ENCODE measurements around the gene PDGFC. TPM values are rescaled to one million over a fixed set of nuclear protein-coding genes. Genes with fewer than 3 reads are reported as not detected.

Gene PDGFC
- total and polyA plus RNA-seq, 2 of the 13 experiments (the other 11 are each of a cell fraction or from before 2014, with no cell fraction given), result 4.6 to 9.1 TPM

- TF ChIP-seq ZNF646 (CRISPR knock-in tag; IDR thresholded peaks at IDR 0.05) (no peak), HNRNPUL1 (IDR thresholded peaks at IDR 0.05; ENCODE audit: low read depth, low read length) (no peak), SMAD9 (CRISPR knock-in tag; IDR thresholded peaks at IDR 0.05) (no peak), CCDC6 (CRISPR knock-in tag; IDR thresholded peaks at IDR 0.05) (no peak), ZNF790 (CRISPR knock-in tag; IDR thresholded peaks at IDR 0.05; ENCODE audit: borderline replicate concordance) (no peak), HMGA1 (CRISPR knock-in tag; conservative IDR thresholded peaks at IDR 0.05) (no peak), ZNF749 (CRISPR knock-in tag; IDR thresholded peaks at IDR 0.05; ENCODE audit: borderline replicate concordance) (no peak), IRF2 (CRISPR knock-in tag; IDR thresholded peaks at IDR 0.05) (peak; percentile 81; the same call in 1 of the 2 replicates), DR1 (CRISPR knock-in tag; IDR thresholded peaks at IDR 0.05) (no peak), ARID4A (CRISPR knock-in tag; IDR thresholded peaks at IDR 0.05; ENCODE audit: borderline replicate concordance) (no peak), GTF3A (CRISPR knock-in tag; conservative IDR thresholded peaks at IDR 0.05) (no peak), ZNF768 (CRISPR knock-in tag; IDR thresholded peaks at IDR 0.05) (no peak), ZC3H13 (CRISPR knock-in tag; IDR thresholded peaks at IDR 0.05) (no peak), MIXL1 (CRISPR knock-in tag; IDR thresholded peaks at IDR 0.05) (no peak), ZNF614 (CRISPR knock-in tag; IDR thresholded peaks at IDR 0.05; ENCODE audit: borderline replicate concordance) (0 out of 2 replicates have a peak, but pooled peaks have one; percentile 39), ZNF282 (IDR thresholded peaks at IDR 0.05; ENCODE audit: partially characterized antibody) (no peak), MAFF (IDR thresholded peaks at IDR 0.05; ENCODE audit: low read depth, low read length) (no peak), MBNL3 (CRISPR knock-in tag; conservative IDR thresholded peaks at IDR 0.05) (no peak), MBD4 (IDR thresholded peaks at IDR 0.05; ENCODE audit: borderline replicate concordance, low read length) (no peak), ZBTB20 (CRISPR knock-in tag; IDR thresholded peaks at IDR 0.05; ENCODE audit: borderline replicate concordance, low read depth) (peak; percentile 80; the same call in 1 of the 2 replicates), ZSCAN22 (CRISPR knock-in tag; IDR thresholded peaks at IDR 0.05) (no peak), TRIM24 (CRISPR knock-in tag; IDR thresholded peaks at IDR 0.05) (no peak)
Observed at GRCh38 chr4:156941940-156942548, 29.6 kb downstream of the PDGFC start (continued).

All from HepG2 (cell line).